Subcutaneous adipose tissue (tissue), 4 donors: ENCODE results near the gene KCNH1. TPM values are rescaled to one million over a fixed set of nuclear protein-coding genes. Genes with fewer than 3 reads are reported as not detected.

Experiments
- total RNA-seq, 4 donors: library from RNA; depleted of rRNA; stranded (reverse); fragments of >200 nt; gene quantifications; one replicate each; pipeline ENCODE4 v1.1.0, GENCODE V29; 2016
- TF ChIP-seq, protein P1 (sequence below): fragments of 450-650 bp; IDR thresholded peaks from one replicate; pipeline ENCODE4 v1.5.1; 2016; ENCODE audit warnings: low read depth, mild to moderate bottlenecking, control low read depth, antibody characterized with exemption, moderate library complexity

KCNH1 gene
- total RNA-seq, 4 donors from 2014 or later = 0.44 TPM; not detected in 3

DNA sequence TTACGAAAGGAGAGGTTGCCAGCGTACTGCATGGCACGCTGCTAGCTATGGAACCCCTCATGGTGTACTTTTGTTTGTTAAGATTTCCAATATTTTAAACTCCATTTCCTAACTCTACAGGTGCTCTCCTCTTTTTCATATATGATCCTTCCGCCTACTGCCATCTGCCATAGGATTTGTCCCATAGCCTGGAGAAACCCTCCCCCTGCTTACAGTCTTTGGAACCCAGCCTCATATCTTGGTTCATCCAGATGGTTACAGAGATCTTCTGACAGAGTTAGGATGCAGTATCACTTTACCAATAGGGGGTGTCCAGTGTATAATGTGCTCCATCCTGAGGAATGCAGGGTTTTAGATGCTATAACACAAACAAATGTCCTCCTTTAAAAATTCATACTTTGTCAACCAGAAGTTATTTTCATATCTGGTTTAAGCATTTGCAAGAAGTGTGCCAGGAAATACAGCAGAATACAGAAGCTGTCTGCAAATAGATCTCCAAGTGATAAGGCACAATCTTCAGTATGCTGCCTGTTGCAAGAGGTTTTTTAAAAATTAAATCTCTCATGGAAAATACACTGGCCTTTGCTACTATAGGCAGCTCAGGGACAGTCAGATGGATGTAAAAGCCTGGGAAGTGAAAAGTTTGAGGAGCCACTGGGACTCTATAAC is 377.8 kb downstream of the KCNH1 start:
- TF ChIP-seq, protein P1, sequence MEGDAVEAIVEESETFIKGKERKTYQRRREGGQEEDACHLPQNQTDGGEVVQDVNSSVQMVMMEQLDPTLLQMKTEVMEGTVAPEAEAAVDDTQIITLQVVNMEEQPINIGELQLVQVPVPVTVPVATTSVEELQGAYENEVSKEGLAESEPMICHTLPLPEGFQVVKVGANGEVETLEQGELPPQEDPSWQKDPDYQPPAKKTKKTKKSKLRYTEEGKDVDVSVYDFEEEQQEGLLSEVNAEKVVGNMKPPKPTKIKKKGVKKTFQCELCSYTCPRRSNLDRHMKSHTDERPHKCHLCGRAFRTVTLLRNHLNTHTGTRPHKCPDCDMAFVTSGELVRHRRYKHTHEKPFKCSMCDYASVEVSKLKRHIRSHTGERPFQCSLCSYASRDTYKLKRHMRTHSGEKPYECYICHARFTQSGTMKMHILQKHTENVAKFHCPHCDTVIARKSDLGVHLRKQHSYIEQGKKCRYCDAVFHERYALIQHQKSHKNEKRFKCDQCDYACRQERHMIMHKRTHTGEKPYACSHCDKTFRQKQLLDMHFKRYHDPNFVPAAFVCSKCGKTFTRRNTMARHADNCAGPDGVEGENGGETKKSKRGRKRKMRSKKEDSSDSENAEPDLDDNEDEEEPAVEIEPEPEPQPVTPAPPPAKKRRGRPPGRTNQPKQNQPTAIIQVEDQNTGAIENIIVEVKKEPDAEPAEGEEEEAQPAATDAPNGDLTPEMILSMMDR = no peak

DNA sequence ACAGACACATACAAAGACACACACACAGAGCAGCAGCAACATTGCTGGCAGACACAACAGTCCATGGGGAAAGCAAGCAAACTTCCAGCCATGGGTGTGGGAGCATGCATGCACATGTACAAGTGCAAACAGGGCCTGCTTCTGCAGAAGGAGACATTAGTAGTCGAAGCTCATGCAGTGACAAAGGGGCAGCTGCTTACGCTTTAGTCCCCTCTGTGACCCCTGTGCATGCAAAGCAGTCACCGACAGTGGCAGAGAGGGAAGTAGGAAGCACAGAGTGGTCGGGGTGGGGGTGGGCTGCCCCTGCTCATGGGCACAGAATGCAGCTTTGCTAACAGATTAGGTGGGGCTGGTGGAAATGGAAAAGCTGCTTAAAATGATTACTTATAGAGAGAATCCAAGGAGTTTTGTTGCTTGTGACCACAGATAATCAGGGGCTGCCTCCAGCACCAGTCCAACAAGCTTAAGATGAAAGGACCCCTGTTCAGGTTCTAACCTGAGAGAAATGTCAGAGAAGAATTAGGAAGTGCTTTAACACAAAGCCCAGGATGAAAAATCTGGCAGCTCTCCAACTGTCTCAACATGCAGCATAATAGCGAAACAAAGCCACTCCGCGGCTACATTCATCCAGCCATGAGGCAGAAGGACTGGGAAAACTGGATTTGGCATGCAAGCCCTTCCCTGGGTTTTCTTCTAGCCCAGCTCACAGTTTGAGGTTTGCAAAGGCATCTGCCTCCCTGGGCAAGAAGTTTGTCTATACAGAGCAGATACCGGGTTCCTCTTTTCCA is 378.9 kb downstream of the KCNH1 start:
- TF ChIP-seq, protein P1 = no peak

DNA sequence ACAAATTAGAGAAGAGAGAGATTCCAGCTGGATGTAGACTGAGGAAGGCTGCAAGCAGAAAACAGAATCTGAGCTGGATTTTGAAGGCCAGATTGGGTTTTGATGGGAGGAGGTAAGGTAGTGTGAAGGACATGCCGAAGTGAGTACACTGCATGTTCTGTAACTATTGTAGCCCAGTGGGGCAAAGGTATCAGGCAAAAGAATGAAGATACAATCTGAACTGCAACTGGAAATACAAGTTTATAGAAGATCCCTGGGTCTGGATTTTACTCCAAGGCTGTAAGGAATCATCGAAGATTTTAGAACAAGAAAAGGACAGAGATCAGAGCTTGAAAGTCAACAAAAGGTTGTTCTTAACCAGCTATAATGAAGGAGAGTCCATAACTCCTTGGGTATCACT is 382.0 kb downstream of the KCNH1 start:
- TF ChIP-seq, protein P1 = no peak

DNA sequence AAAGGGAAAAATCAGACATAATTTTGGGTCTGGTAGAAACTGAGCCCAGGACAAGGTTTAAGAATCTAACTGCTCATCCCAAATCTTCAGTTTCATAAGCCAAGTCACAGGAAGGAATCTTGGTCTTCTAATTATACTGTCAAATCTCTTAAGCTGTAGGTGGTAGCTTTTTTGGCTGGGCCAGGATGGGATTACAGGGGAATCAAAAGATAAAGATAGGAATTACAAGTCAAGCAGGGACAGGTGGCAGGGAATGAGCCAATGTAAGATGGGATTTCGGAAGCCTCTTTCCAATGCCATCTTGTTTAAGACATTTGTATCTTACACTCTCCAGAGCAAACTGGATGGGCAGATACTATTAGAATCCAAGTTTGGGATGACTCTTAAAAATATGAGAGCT is 383.5 kb downstream of the KCNH1 start:
- TF ChIP-seq, protein P1 = no peak

DNA sequence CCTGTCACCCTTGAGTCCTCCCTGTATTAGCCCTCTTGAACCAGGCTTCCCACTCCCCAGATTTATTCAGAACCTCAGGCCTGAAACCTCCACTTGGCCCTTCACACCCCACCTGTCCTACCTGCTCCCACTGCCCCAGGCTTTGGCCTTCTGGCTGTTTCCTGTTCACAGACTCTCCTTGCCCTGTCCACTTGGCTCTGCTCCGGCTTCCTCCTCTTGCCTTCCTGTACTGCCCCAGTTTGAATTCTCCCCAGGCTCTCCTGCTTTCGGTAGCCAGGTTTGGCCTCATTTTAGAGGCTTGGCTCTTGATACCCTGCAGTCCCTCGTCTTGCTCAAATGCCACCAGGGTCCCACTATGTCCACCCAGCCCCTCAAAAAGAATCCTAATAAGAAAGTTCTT is 385.2 kb downstream of the KCNH1 start:
- TF ChIP-seq, protein P1 = no peak

DNA sequence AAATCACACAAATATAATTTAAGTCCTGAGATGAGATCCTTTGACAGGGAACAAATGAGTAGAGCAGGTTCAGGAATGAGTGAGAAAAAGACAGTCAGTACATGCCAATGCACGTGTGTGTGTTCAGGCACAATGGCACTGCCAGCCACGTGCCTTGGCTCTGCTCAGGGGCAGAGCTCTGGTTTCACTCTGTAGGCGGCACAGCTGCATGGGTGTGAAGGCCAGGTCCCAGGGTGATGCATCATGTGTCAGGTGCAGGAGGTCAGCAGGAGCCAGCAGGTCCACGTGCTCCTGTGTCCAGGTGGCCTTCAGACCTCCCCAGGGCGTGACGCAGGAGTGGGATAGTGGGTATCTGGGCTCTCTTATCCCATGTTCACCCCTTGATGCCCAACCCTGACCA is 386.1 kb downstream of the KCNH1 start:
- TF ChIP-seq, protein P1 = no peak

DNA sequence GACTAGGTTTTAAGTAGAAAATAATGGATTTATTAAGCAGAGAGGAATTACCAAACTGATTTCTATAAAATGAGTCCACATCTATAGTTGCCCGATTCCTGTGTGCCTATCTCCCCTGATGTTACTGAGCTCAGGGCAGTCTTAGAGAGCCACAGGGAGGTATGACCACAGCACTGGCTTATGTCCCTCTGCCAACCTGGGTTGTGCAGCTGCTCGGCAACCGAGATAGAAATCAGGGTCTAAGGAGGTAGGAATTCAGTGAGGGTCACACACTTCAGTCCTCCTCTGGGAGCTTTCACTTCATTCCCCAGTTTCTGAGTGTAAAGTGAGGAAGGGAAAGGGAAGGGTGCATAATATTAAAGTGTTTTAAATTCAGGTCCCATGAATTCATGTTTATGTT is 386.8 kb downstream of the KCNH1 start:
- TF ChIP-seq, protein P1 = no peak
